ENCODE data around the gene CDH7.

CDH7 gene

GRCh38 chr18:65760457-65760856 is 9.6 kb downstream of the CDH7 start:
- H3K9ac ChIP-seq (ENCODE audit: insufficient read length), result no peak overlapping the region
- no peak overlapping the region for H3K27ac ChIP-seq

GRCh38 chr18:65761636-65762295 is 11.0 kb downstream of the CDH7 start:
- no peak for DNase-seq (ENCODE audit: low read depth, low spot score)
- no peak overlapping the region for H3K27ac ChIP-seq
- no peak for TF ChIP-seq POLR2AphosphoS5 (IDR thresholded peaks at IDR 0.05; ENCODE audit: borderline replicate concordance, low read depth, low read length)
- no peak for TF ChIP-seq FOXP2 (optimal IDR thresholded peaks at IDR 0.05; ENCODE audit: control extremely low read depth, extremely low read length, insufficient read depth)
- no peak for TF ChIP-seq EZH2 (IDR thresholded peaks at IDR 0.05)
- H3K36me3 ChIP-seq (ENCODE audit: insufficient read depth, low read length), result no peaks in the 10 kb centered on the region
- H3K9ac ChIP-seq (ENCODE audit: insufficient read length), result no peak overlapping the region
- no peak overlapping the region for H3K4me3 ChIP-seq
- H3K9me3 ChIP-seq (ENCODE audit: low read depth, low read length), result no peaks in the 10 kb centered on the region

More at GRCh38 chr18:65760457-65760856, 9.6 kb downstream of the CDH7 start:
- no peak for DNase-seq (ENCODE audit: low read depth, low spot score)
- TF ChIP-seq POLR2AphosphoS5 (IDR thresholded peaks at IDR 0.05; ENCODE audit: borderline replicate concordance, low read depth, low read length), result no peak
- TF ChIP-seq EZH2 (IDR thresholded peaks at IDR 0.05), result no peak
- no peak for TF ChIP-seq FOXP2 (optimal IDR thresholded peaks at IDR 0.05; ENCODE audit: control extremely low read depth, extremely low read length, insufficient read depth)
- no peaks in the 10 kb centered on the region for H3K9me3 ChIP-seq (ENCODE audit: low read depth, low read length)
- no peak overlapping the region for H3K4me3 ChIP-seq
- H3K36me3 ChIP-seq (ENCODE audit: insufficient read depth, low read length), result no peaks in the 10 kb centered on the region

- Histone ChIP-seq H3K36me3 (ENCODE audit: insufficient read depth, low read length) (no peaks in the 10 kb centered on the region), H3K9ac (ENCODE audit: insufficient read length) (no peak overlapping the region), H3K4me3 (no peak overlapping the region), H3K27ac (no peak overlapping the region), H3K9me3 (ENCODE audit: low read depth, low read length) (no peaks in the 10 kb centered on the region)
- DNase-seq (ENCODE audit: low read depth, low spot score), result no peak
- no peak for TF ChIP-seq FOXP2 (optimal IDR thresholded peaks at IDR 0.05; ENCODE audit: control extremely low read depth, extremely low read length, insufficient read depth)
- no peak for TF ChIP-seq EZH2 (IDR thresholded peaks at IDR 0.05)
- no peak for TF ChIP-seq POLR2AphosphoS5 (IDR thresholded peaks at IDR 0.05; ENCODE audit: borderline replicate concordance, low read depth, low read length)
These were observed 11.7 kb downstream of the CDH7 start for GRCh38 chr18:65762556-65762955.

GRCh38 chr18:65767406-65767805 is 16.6 kb downstream of the CDH7 start:
- Histone ChIP-seq H3K36me3 (ENCODE audit: insufficient read depth, low read length) (no peaks in the 10 kb centered on the region), H3K9me3 (ENCODE audit: low read depth, low read length) (no peaks in the 10 kb centered on the region), H3K4me3 (no peak overlapping the region), H3K9ac (ENCODE audit: insufficient read length) (no peak overlapping the region), H3K27ac (no peak overlapping the region)
- TF ChIP-seq EZH2 (IDR thresholded peaks at IDR 0.05), result no peak
- TF ChIP-seq POLR2AphosphoS5 (IDR thresholded peaks at IDR 0.05; ENCODE audit: borderline replicate concordance, low read depth, low read length), result no peak
- no peak for TF ChIP-seq FOXP2 (optimal IDR thresholded peaks at IDR 0.05; ENCODE audit: control extremely low read depth, extremely low read length, insufficient read depth)
- DNase-seq (ENCODE audit: low read depth, low spot score), result no peak

- Histone ChIP-seq H3K4me3 (no peak overlapping the region), H3K36me3 (ENCODE audit: insufficient read depth, low read length) (no peaks in the 10 kb centered on the region), H3K27ac (no peak overlapping the region), H3K9me3 (ENCODE audit: low read depth, low read length) (no peaks in the 10 kb centered on the region), H3K9ac (ENCODE audit: insufficient read length) (no peak overlapping the region)
- no peak for TF ChIP-seq EZH2 (IDR thresholded peaks at IDR 0.05)
- TF ChIP-seq POLR2AphosphoS5 (IDR thresholded peaks at IDR 0.05; ENCODE audit: borderline replicate concordance, low read depth, low read length), result no peak
- no peak for TF ChIP-seq FOXP2 (optimal IDR thresholded peaks at IDR 0.05; ENCODE audit: control extremely low read depth, extremely low read length, insufficient read depth)
- no peak for DNase-seq (ENCODE audit: low read depth, low spot score)
These were observed 17.4 kb downstream of the CDH7 start for GRCh38 chr18:65768120-65768778.

GRCh38 chr18:65769652-65770051 is 18.8 kb downstream of the CDH7 start:
- no peak overlapping the region for H3K9ac ChIP-seq (ENCODE audit: insufficient read length)
- DNase-seq (ENCODE audit: low read depth, low spot score), result no peak
- H3K4me3 ChIP-seq, result no peak overlapping the region
- TF ChIP-seq POLR2AphosphoS5 (IDR thresholded peaks at IDR 0.05; ENCODE audit: borderline replicate concordance, low read depth, low read length) (no peak), EZH2 (IDR thresholded peaks at IDR 0.05) (no peak), FOXP2 (optimal IDR thresholded peaks at IDR 0.05; ENCODE audit: control extremely low read depth, extremely low read length, insufficient read depth) (no peak)
- no peaks in the 10 kb centered on the region for H3K9me3 ChIP-seq (ENCODE audit: low read depth, low read length)
- H3K27ac ChIP-seq, result no peak overlapping the region
- H3K36me3 ChIP-seq (ENCODE audit: insufficient read depth, low read length), result no peaks in the 10 kb centered on the region

- Histone ChIP-seq H3K4me3 (no peak overlapping the region), H3K27ac (no peak overlapping the region), H3K9ac (ENCODE audit: insufficient read length) (no peak overlapping the region), H3K36me3 (ENCODE audit: insufficient read depth, low read length) (no peaks in the 10 kb centered on the region), H3K9me3 (ENCODE audit: low read depth, low read length) (no peaks in the 10 kb centered on the region)
- DNase-seq (ENCODE audit: low read depth, low spot score), result no peak
- TF ChIP-seq POLR2AphosphoS5 (IDR thresholded peaks at IDR 0.05; ENCODE audit: borderline replicate concordance, low read depth, low read length) (no peak), EZH2 (IDR thresholded peaks at IDR 0.05) (no peak), FOXP2 (optimal IDR thresholded peaks at IDR 0.05; ENCODE audit: control extremely low read depth, extremely low read length, insufficient read depth) (no peak)
These were observed 35.7 kb downstream of the CDH7 start for GRCh38 chr18:65786474-65786873.

- H3K9ac ChIP-seq (ENCODE audit: insufficient read length), result no peak overlapping the region
- no peaks in the 10 kb centered on the region for H3K9me3 ChIP-seq (ENCODE audit: low read depth, low read length)
- DNase-seq (ENCODE audit: low read depth, low spot score), result no peak
- no peaks in the 10 kb centered on the region for H3K36me3 ChIP-seq (ENCODE audit: insufficient read depth, low read length)
- no peak overlapping the region for H3K4me3 ChIP-seq
- TF ChIP-seq POLR2AphosphoS5 (IDR thresholded peaks at IDR 0.05; ENCODE audit: borderline replicate concordance, low read depth, low read length) (no peak), EZH2 (IDR thresholded peaks at IDR 0.05) (no peak), FOXP2 (optimal IDR thresholded peaks at IDR 0.05; ENCODE audit: control extremely low read depth, extremely low read length, insufficient read depth) (no peak)
- no peak overlapping the region for H3K27ac ChIP-seq
These were observed 37.6 kb downstream of the CDH7 start for GRCh38 chr18:65788373-65788772.

Measured in SK-N-MC (cell line).